ENCODE data around the gene ZNF143. TPM values are rescaled to one million over a fixed set of nuclear protein-coding genes. Genes with fewer than 3 reads are reported as not detected.
A peak's percentile ranks its signal among the peaks of the same experiment; 100 is the strongest.
"Not testable (repeated sequence)": the region's sequence is repeated elsewhere in the genome, so short reads cannot be mapped to it uniquely, and the experiment has no call there.

ZNF143 gene
- total RNA-seq, 1 experiment from 2014 or later: 29.5 TPM

GRCh38 chr11:9446230-9446629 lies 14.6 kb upstream of the ZNF143 start:
- Histone ChIP-seq H3K27me3 (replicated peaks; ENCODE audit: insufficient read depth, low read depth, low read length, poor library complexity) (no peaks in the 10 kb centered on the region), H3K27ac (ENCODE audit: low read depth, low read length, poor library complexity, severe bottlenecking) (no peak overlapping the region), H3K4me1 (ENCODE audit: insufficient read depth, low read length, poor library complexity, severe bottlenecking) (no peaks in the 10 kb centered on the region), H3K9me3 (ENCODE audit: low read depth, low read length, poor library complexity, severe bottlenecking) (no peaks in the 10 kb centered on the region), H3K36me3 (ENCODE audit: insufficient read depth, low read length, poor library complexity, severe bottlenecking) (peaks cover 43% of the 10 kb centered on the region), H3K4me3 (ENCODE audit: low read depth, low read length, poor library complexity, severe bottlenecking) (no peak overlapping the region)
- ChIA-PET POLR2A (ENCODE audit: low non-redundant PET) (no interaction called here), CTCF (no interaction called here)
- no TSS peak for BruUV-seq (replicated peaks)
- TF ChIP-seq EZH2 (IDR thresholded peaks at IDR 0.05; ENCODE audit: borderline replicate concordance, low read depth, low read length, poor library complexity, severe bottlenecking): no peak
- intact Hi-C loops (cut with micrococcal nuclease; ENCODE audit: unreplicated experiment): no loop called here
- no peak for DNase-seq (ENCODE audit: low spot score)

DNA sequence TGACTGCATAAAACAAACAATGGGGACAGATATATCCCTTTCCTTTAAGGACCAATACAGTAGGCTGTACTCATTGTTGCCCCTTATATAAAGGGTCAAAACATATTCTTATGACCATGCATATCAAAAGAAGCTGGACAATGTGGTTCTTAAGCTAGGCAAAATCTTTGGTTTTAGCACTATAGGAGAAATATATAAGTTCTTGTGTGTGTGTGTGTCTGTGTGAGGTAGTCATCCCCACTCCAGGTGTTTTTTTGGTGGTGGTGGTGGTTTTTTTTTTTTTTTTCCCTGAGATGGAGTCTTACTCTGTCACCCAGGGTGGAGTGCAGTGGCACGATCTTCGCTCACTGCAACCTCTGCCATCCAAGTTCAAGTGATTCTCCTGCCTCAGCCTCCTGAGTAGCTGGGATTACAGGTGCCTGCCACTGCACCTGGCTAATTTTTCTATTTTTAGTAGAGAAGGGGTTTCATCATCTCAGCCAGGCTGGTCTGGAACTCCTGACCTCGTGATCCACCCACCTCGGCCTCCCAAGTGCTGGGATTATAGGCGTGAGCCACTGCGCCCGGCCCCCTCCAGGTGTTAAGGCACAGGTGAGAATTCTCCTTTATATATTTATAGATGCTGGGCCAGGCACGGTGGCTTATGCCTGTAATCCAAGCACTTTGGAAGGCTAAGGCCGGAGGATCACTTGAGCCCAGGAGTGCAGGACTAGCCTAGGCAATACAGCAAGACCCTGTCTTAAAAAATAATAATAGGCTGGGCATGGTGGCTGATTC lies 12.0 kb upstream of the ZNF143 start:
- Histone ChIP-seq H3K36me3 (ENCODE audit: insufficient read depth, low read length, poor library complexity, severe bottlenecking) (peaks cover 20% of the 10 kb centered on the region), H3K4me1 (ENCODE audit: insufficient read depth, low read length, poor library complexity, severe bottlenecking) (no peaks in the 10 kb centered on the region), H3K9me3 (ENCODE audit: low read depth, low read length, poor library complexity, severe bottlenecking) (peaks cover 5% of the 10 kb centered on the region), H3K4me3 (ENCODE audit: low read depth, low read length, poor library complexity, severe bottlenecking) (no peak overlapping the region), H3K27me3 (replicated peaks; ENCODE audit: insufficient read depth, low read depth, low read length, poor library complexity) (no peaks in the 10 kb centered on the region), H3K27ac (ENCODE audit: low read depth, low read length, poor library complexity, severe bottlenecking) (no peak overlapping the region)
- POLR2A ChIA-PET (ENCODE audit: low non-redundant PET): interaction anchor here (0.6 kb wide), 1 partner anchor 10 kb away, joined by 4 read pairs; no protein-coding TSS in a partner anchor
- DNase-seq (ENCODE audit: low spot score): no peak
- TF ChIP-seq, protein P1, sequence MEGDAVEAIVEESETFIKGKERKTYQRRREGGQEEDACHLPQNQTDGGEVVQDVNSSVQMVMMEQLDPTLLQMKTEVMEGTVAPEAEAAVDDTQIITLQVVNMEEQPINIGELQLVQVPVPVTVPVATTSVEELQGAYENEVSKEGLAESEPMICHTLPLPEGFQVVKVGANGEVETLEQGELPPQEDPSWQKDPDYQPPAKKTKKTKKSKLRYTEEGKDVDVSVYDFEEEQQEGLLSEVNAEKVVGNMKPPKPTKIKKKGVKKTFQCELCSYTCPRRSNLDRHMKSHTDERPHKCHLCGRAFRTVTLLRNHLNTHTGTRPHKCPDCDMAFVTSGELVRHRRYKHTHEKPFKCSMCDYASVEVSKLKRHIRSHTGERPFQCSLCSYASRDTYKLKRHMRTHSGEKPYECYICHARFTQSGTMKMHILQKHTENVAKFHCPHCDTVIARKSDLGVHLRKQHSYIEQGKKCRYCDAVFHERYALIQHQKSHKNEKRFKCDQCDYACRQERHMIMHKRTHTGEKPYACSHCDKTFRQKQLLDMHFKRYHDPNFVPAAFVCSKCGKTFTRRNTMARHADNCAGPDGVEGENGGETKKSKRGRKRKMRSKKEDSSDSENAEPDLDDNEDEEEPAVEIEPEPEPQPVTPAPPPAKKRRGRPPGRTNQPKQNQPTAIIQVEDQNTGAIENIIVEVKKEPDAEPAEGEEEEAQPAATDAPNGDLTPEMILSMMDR (conservative IDR thresholded peaks at IDR 0.05; ENCODE audit: low read depth, low read length): no peak
- no peak for TF ChIP-seq EZH2 (IDR thresholded peaks at IDR 0.05; ENCODE audit: borderline replicate concordance, low read depth, low read length, poor library complexity, severe bottlenecking)
- intact Hi-C loops (cut with micrococcal nuclease; ENCODE audit: unreplicated experiment): no loop called here
- CTCF ChIA-PET: no interaction called here
- no TSS peak for BruUV-seq (replicated peaks)

- H3K4me3 ChIP-seq (ENCODE audit: low read depth, low read length, poor library complexity, severe bottlenecking); BruUV-seq (replicated peaks); H3K9me3 ChIP-seq (ENCODE audit: low read depth, low read length, poor library complexity, severe bottlenecking); intact Hi-C loops (cut with micrococcal nuclease; ENCODE audit: unreplicated experiment); POLR2A ChIA-PET (ENCODE audit: low non-redundant PET); CTCF ChIA-PET; H3K27ac ChIP-seq (ENCODE audit: low read depth, low read length, poor library complexity, severe bottlenecking); H3K36me3 ChIP-seq (ENCODE audit: insufficient read depth, low read length, poor library complexity, severe bottlenecking); H3K4me1 ChIP-seq (ENCODE audit: insufficient read depth, low read length, poor library complexity, severe bottlenecking); H3K27me3 ChIP-seq (replicated peaks; ENCODE audit: insufficient read depth, low read depth, low read length, poor library complexity): not testable (repeated sequence)
- peak; percentile 17 for DNase-seq (ENCODE audit: low spot score)
These were observed 8.8 kb upstream of the ZNF143 start for GRCh38 chr11:9452023-9452422.

- no peaks in the 10 kb centered on the region for H3K4me1 ChIP-seq (ENCODE audit: insufficient read depth, low read length, poor library complexity, severe bottlenecking)
- ChIA-PET CTCF (no interaction called here), POLR2A (ENCODE audit: low non-redundant PET) (no interaction called here)
- intact Hi-C loops (cut with micrococcal nuclease; ENCODE audit: unreplicated experiment): no loop called here
- no peak overlapping the region for H3K4me3 ChIP-seq (ENCODE audit: low read depth, low read length, poor library complexity, severe bottlenecking)
- no peak overlapping the region for H3K27ac ChIP-seq (ENCODE audit: low read depth, low read length, poor library complexity, severe bottlenecking)
- TF ChIP-seq, protein P1 (conservative IDR thresholded peaks at IDR 0.05; ENCODE audit: low read depth, low read length): no peak
- TF ChIP-seq EZH2 (IDR thresholded peaks at IDR 0.05; ENCODE audit: borderline replicate concordance, low read depth, low read length, poor library complexity, severe bottlenecking): no peak
- H3K36me3 ChIP-seq (ENCODE audit: insufficient read depth, low read length, poor library complexity, severe bottlenecking): no peaks in the 10 kb centered on the region
- BruUV-seq (replicated peaks): no TSS peak
- no peaks in the 10 kb centered on the region for H3K27me3 ChIP-seq (replicated peaks; ENCODE audit: insufficient read depth, low read depth, low read length, poor library complexity)
- DNase-seq (ENCODE audit: low spot score): no peak
- peaks cover 5% of the 10 kb centered on the region for H3K9me3 ChIP-seq (ENCODE audit: low read depth, low read length, poor library complexity, severe bottlenecking)
These were observed 5.1 kb upstream of the ZNF143 start for GRCh38 chr11:9455722-9456121.

Measured in A673 (cell line).